Activated naive CD4-positive, alpha-beta T cell treated with anti-CD3 and anti-CD28 coated beads, Interleukin-2, amount 50 U/mL, for 72 hours (primary cell): ENCODE measurements around the gene AKT1. TPM values are rescaled to one million over a fixed set of nuclear protein-coding genes. Genes with fewer than 3 reads are reported as not detected.

Source experiments
- total RNA-seq, 2 donors: library from RNA; stranded (reverse); gene quantifications; one replicate each; pipeline ENCODE4 v1.2.3, GENCODE V29; 2022

The AKT1 gene
- total RNA-seq, 2 donors from 2014 or later, result 111 to 113 TPM

Other genes with a start within 250 kb of the AKT1 start
- not detected for gene C14orf180, start 216.0 kb downstream of the AKT1 start, total RNA-seq
- gene TMEM179, start 191.0 kb downstream of the AKT1 start, total RNA-seq, result under 1 TPM in 1 of 2 donors, not detected in 1; 0.23 TPM
- gene INF2, start 106.1 kb downstream of the AKT1 start, total RNA-seq, result 10 to 100 TPM; 48.6 to 82.7 TPM
- gene ADSS1, start 71.5 kb downstream of the AKT1 start, total RNA-seq, result 1 to 10 TPM; 2.7 to 7.3 TPM
- 10 to 100 TPM; 86.1 to 87.1 TPM for gene SIVA1, start 42.6 kb downstream of the AKT1 start, total RNA-seq
- 1 to 10 TPM; 2.0 to 2.9 TPM for gene ZBTB42, start 5.4 kb upstream of the AKT1 start, total RNA-seq
- gene CEP170B, start 69.5 kb upstream of the AKT1 start, total RNA-seq, result 1 to 10 TPM; 6.0 to 9.4 TPM
- gene PLD4, start 129.1 kb upstream of the AKT1 start, total RNA-seq, result under 1 TPM in 1 of 2 donors, not detected in 1; 0.04 TPM
- under 1 TPM; 0.02 to 0.10 TPM for gene AHNAK2, start 182.6 kb upstream of the AKT1 start, total RNA-seq
- under 1 TPM; 0.20 to 0.97 TPM for gene CLBA1, start 190.0 kb upstream of the AKT1 start, total RNA-seq
- 10 to 100 TPM; 54.2 to 61.1 TPM for gene CDCA4, start 225.3 kb upstream of the AKT1 start, total RNA-seq